Measurements from ENCODE around the gene ZNF544.
A peak's percentile ranks its signal among the peaks of the same experiment; 100 is the strongest.

The ZNF544 gene

DNA sequence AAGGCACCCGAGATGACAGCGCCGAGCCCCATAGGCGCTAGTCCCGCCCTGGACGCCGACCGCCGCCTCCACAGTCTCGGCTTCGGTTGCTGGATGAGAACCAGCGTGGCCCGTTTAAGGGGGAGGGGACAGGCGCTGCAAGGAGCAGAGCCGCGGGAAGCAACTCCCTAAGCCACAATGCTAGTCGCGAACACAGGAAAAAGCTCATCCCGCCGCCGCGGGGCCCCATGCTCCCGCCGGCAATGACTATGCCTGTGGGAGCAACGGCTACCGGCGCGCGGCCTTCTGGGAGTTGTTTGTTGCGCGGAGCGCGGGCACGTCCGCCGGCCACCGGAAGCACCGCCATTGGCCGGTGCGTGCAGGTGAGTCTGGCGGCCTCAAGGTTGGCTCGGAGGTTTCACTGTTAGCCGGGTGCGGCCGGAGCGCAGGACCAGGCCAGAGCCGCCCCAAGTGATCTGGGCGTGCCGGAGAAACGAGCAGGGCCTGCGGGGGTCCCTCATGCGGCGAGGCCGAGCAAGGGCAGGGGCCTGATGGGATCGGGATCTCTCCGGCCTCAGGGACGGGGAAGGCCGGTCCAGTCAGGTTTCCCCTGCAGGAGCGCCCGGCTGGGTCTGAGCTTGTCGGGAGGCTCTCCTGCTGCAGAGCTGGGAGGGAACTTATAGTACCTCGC, at the start of gene ZNF544:
Gene ZNF544 (plus strand): TSS at position 330 of the 670 bp plus-strand sequence. CDS start 15,110 bp downstream, outside the sequence.
- peak; percentile 8 for DNase-seq

DNA sequence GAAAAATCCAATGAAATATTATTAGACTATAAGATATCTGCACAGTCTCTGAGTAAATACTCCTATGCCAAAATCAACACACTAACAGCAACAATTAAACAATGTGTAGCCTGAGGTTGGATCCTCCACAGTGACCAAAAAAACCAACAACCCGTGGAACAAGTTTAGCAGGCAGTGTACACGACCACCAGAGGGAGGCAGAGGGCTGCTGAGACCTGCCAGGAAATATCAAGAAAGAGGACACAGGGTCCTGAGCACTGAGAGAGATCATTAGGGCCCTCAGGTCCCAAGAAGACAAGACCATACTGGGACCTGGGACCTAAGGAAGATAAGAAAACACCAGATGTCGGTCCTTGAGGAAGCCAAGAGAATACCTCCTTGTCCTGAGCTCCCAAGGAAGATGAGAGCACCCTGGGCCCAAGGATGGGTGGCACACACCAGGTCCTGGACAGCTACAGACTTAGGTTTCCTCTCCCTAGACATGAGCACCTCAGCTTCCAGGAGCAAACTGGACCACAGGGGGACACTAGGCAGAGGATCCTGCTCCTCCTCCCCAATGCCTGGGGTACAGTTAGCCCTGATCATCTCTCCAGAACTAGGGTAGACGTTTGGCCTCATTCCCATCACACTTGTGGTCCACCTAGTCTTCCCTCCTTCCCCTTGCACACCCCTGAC, 46.7 kb upstream of the ZNF544 start:
- peak; percentile 31 for DNase-seq

DNA sequence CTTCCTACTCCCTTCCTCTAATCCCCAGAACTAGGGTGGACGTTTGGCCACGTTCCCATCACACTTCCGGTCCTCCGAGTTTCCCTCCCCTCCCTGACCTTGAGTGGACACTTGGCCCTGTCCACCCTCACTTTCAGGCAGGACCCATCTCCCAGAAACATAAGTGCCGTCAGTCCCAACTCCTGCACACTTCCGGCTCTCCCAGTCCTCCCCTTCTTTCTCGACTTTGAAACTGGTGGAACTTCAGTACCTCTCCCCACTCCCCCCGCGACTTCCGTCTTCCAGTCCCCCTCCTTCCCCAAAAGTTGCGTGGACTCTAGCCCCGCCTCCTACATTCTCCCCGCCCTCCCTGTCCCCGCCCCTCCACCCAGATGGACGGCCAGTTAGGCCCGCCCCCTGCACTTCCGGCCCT, 46.1 kb upstream of the ZNF544 start:
- DNase-seq, result peak; percentile 31

DNA sequence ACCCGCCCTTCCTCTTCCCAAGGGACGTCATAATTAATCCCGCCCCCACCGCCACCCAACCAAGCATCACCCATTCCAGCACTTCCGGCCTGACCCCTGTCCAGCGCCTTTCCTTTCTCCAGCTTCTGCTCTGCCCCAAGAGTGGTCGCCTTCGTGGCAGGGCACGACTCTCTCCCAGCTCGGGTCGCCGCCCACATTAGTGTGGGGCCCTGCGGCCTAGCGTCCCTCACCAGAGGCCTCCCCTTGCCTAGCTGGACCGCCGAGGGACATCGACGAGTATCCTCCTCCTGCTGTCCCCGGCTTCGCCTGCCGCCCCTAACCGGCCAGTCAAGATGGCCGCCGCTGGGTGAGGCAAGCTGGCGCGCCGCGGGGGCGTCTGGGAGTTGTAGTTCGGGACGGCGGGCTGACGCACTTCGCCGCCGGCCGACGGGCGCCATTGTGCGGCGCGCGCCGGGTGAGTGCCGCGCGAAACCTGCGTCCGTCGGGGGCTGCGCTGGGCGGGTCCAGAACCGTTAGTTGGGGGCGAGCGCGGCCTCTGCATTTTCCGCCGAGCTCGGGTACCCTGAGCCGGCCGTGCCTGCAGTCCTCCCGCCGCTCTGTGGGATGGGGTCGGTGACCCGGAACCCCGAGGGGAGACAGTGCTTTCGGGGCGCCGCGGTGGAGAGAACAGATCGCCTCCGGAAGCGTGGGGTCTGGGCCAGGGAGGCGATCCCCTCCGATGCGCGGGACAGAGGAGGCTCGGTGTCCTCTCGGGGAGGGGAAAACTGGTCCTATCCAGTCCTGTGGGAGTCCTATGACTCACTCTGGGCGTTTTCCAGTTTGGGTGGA, 45.5 kb upstream of the ZNF544 start, which contains the start of gene ZNF274:
Gene ZNF274 (plus strand): TSS at position 73 of the 828 bp plus-strand sequence. CDS start 905 bp downstream, outside the sequence.
- peak; percentile 45 for DNase-seq

- DNase-seq, result no peak
Measured at GRCh38 chr19:58183817-58184215, 44.9 kb upstream of the ZNF544 start.

DNA sequence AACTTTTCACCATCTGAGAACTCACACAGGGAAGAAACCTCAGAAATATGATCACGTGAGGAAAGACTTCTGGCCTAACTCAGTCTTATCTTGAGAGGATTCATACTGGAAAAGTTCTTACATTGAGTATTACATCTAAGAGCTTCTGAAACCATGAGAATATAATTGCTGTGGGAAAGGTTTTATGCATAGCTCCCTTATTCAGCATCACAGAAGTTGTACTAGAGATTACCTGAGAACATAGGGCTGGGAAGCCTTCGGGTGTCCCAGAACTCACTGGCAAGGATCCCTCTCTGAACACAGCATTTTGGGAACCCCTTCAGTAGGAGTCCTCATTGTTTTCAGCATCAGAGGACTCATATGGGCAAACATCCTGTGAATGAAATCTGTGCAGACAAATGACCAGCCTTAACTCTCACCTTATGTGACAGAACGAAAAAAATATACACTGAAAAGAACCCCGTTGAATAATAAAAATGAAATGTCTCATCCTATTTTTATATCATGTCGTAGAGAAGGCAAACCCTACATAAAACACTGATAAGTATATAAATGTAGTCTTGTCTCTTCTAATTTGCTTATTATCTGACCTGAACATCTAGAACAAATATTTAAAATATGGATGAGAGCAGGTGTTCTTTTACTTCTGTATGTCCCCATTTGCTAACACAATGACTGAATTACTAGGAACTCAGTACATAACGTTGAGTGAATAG, 31.7 kb upstream of the ZNF544 start:
- DNase-seq, result no peak

DNA sequence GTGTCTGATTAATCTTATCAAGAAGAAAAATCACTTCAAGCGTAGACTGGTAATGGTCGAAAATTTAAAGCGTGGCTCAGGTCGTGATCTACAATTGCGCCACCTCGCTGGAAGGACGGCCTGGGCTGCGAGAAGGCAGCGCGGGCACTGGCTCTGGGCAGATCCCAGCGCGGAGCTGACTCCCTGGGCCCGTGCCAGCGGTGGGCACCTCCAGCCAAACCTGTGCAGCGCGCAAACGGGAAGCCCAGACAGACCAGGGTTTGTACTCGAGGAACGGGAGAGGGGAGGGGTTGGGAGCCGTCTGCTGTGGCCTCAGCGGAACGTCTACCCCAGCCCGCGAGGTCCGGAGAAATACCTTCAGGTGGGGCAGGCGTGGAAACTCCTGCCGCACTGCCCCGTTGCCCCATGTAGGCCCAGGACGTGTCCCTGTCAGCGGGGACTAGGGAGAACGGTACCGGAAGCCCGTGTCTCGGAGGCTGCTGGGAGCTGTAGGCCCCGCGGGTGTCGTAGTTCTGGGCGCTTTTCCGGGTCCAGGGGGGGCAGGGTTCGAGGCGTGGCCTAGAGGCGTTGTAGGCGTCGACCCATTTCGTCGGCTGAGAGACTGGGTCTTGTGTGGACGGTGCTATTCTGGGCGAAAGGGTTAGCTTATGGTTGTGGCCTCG, 24.8 kb upstream of the ZNF544 start:
- no peak for DNase-seq

DNA sequence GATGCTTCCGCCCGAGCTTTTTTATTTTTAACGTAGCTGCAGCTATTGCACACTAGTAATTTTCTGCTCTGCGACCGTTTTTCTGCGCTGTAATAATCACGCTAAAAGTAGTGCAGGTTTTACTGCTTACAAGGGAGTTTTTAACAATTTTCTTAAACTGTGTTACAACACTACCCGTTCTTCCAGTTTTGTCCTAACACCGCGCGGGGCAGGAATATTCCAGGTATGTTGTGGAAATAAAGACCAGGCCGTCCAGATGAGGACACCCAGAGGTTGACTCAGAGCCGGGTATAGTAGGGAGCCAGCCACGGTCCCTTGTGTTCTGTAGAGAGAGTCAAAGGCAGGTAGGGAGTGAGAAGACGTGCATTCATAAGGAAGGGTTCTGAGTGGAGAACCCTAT, 24.1 kb upstream of the ZNF544 start:
- no peak for DNase-seq

DNA sequence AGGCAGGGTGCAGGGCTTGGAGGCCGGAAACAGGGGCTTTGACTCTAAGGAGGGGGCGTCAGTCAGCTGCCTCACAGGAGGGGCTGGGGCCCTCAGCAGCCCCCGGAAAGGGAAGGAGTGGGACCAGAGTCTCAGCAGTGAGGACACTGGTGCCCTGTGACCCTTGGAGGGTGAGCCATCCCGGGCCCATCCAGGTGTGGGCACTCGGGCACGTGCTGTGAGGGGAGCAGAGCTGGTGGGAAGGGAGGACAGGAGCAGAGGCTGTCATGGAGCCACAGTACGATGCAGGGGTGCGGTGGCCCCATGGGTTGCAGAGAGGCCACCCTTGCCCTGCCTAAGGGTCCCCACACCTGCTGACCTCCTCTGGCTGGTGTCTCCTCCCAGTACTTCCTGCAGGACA, 19.1 kb upstream of the ZNF544 start:
- no peak for DNase-seq

- no peak for DNase-seq
Measured at GRCh38 chr19:58212336-58213074, 16.2 kb upstream of the ZNF544 start.

GRCh38 chr19:58213075-58213369, 15.7 kb upstream of the ZNF544 start:
- no peak for DNase-seq

- no peak for DNase-seq
Measured at GRCh38 chr19:58217069-58217481, 11.6 kb upstream of the ZNF544 start.

DNA sequence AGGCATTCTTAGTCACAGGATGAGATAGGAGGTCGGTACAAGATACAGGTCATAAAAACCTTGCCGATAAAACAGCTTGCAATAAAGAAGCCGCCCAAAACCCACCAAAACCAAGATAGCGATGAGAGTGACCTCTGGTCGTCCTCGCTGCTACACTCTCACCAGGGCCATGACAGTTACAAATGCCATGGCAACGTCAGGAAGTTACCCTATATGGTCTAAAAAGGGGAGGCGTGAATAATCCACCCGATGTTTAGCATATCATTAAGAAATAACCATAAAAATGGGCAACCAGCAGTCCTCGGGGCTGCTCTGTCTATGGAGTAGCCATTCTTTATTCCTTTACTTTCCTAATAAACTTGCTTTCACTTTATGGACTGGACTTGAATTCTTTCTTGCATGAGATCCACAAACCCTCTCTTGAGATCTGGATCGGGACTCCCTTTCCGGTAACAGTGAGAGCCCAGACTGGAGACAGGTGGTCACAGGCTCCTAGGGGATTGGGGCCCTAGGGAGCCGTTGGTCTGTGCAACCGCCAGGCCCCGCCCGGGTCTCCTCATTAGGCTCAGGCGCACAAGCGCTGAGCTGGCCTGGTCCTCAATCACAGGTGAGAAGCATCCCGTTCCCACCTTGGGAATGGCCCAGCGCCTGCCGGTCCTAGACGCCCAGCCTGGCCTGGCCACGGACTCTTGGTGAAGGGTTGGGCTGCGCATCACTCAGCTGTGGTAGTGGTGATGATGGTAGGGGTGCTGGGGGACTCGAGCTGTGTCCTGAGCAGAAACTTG, 10.9 kb upstream of the ZNF544 start:
- DNase-seq, result no peak

DNA sequence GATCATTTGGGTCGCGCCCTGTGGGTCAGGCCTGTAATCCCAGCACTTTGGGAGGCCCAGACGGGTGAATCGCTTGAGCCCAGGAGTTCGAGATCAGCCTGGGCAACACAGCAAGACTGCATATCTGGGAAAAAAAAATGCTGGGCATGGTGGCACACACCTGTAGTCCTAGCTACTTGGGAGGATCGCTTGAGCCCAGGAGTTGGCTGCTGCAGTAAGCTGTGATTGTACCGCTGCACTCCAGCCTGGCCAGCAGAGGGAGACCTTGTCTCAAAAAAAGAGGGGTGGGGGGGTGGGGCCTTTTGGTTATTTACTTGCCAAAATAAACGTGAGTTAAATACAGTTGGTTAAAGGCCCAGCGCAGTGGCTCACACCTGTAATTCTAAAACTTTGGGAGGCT, 9.8 kb upstream of the ZNF544 start:
- no peak for DNase-seq

DNA sequence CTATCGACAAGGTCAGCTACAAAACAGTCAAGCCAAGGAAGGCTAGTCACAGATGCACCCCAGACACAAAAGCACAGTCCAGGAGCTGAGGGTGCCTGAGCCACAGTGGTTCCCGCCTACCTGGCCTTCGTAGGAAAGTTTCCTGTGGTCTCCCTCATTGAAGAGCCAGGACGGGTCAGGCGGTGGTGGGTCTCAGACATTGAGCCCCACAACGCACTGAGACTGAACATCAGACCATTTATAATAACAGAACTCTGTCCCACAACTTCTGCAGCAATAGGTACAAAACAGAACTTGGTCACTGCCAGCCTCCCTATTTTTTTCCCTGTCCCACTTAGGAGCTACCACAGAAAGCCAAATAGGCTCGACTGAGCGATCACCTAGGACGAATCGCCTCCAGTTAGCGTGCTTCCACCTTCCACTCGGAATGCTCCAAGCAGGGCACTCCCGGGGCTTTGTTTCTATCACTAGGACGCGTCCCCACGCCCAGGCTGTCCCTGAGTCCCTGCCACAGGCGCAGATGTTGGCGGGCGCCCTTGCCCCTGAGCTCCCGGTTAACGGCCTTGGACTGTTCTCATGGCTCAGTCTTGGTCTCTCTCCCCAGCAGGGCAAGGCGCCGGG, 640 bp upstream of the ZNF544 start:
- no peak for DNase-seq

DNA sequence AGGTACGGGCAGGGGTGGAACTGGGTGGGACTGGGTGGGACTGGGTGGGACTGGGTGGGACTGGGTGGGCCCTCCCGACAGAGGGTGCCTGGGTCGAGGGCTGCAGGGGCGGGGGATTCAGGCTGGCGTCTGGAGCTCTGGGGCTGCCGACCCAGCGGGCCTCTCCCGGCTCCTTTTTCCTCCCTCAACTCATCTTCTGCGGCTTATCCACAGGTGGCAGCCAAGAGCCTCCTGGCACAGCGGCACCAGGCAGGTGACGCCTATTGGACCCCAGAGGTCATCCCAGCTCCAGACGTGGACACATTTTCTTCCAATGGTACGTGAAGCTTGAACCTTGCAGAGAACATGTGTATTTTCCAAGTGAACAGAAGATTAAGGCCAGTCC, 533 bp downstream of the ZNF544 start:
- DNase-seq, result no peak

DNA sequence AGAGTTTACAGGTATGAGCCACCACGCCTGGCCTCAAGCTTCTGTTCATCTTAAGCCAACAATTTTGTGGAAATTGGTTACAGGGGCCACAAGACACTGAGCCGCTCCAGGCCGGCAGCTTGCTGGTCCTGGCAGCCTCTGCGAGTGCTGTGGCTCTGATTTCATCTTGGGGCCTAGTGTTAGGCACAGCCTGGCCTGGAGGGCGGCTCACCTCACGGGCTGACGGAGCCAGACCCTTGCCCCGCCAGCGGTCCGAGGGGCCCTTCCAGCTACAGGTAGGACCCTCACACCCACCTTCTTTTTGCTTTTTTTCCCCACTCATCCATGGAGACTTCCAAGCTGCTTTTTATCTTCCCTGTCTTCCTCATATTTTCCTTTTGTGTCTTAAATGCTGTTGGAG, 8.6 kb downstream of the ZNF544 start:
- DNase-seq, result no peak

- no peak for DNase-seq
Measured at GRCh38 chr19:58243351-58243750, 14.6 kb downstream of the ZNF544 start.

DNA sequence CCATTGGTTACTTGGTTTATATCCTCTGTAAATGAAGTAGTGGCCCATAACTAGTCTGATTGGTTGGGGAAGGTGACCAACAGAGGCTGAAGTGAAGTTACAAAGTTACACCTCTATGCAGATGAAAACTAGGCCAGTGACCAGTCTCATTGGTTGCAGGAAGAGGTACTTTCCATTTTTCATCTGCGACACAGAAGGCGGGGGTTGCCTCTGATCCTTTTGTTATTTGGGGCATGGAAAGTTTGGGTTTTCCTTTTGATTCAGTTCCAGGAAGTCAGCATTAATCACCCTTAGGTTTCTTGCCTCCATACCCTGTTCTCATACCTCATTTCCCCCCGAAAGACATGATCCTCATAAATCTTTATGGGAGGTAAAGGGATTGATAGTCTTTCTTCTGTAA, 20.2 kb downstream of the ZNF544 start:
- DNase-seq, result no peak

DNA sequence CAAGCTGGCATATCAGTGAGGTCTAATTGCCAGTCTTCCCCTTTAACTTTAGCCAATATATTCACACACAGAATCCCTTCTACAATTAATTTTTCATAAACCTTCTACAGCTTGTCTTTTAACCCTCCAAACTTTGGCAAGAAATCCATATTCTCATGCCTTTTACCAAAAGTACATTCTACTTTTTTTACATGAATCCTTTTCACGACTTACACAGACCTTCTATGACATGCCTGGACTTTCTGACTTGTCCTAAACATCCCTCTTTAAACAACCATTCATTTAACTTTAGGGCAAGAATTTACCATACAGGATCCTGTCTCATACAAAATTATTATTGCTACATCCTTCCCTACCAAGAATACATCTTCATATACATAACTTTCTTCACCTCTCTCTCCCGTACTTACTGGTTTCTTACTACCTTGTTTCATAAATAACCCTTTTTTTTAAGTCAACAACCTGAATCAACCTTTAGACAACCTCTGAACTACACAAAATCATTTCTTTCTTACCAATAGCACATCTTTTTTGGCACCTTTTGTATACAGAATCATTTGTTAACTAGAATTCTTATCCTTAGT, 23.5 kb downstream of the ZNF544 start:
- no peak for DNase-seq
